CD4-positive, alpha-beta T cell treated with Interleukin-17A for 4 hours (primary cell): ENCODE data around the gene SULT1A4.
"Not testable (repeated sequence)": the region's sequence is repeated elsewhere in the genome, so short reads cannot be mapped to it uniquely, and the experiment has no call there.

Source experiments
- DNase-seq: peaks from one replicate; pipeline ENCODE4 v3.0.0-alpha.2; 2020; ENCODE audit warnings: mixed read lengths

The SULT1A4 gene

DNA sequence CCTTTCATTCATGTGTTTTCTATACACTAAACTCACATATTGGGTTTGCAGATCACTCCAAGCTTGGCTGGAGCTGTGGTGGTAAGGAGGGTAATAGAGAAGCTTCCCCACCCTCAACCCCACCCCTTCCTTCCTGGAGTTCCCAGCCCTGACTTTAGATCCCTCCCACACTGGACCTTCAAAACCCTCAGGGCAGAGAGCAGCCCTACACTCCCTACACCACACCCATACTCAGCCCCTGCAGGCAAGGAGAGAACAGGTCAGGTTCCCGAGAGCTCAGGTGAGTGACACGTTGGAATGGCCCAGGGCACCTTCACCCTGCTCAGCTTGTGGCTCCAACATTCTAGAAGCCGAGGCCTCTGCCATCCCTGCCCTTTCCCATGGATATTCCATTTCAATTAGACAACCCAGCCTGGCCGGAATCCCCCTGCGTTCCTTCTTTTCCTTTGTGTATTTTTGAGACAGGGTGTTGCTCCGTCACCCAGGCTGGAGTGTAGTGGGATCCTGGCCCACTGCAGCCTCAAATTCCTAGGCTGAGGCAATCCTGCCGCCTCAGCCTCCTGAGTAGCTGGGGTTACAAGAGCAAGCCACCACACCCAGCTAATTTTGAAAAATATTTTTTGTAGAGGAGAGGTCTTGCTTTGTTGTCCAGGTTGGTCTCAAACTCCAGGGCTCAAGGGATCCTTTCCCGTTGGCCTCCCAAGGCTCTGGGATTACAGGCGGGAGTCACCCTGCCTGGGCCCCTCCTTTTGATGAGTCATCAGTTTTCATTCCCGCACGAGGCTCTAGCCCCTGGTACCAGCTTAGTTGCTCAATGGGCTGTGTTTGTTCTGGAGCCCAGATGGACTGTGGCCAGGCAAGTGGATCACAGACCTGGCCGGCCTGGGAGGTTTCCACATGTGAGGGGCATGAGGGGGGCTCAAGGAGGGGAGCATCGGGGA lies at the start of gene SULT1A4:
Gene SULT1A4 (plus strand): TSS at position 208 of the 941 bp plus-strand sequence. CDS start 1,473 bp downstream, outside the sequence.
- not testable (repeated sequence) for DNase-seq

DNA sequence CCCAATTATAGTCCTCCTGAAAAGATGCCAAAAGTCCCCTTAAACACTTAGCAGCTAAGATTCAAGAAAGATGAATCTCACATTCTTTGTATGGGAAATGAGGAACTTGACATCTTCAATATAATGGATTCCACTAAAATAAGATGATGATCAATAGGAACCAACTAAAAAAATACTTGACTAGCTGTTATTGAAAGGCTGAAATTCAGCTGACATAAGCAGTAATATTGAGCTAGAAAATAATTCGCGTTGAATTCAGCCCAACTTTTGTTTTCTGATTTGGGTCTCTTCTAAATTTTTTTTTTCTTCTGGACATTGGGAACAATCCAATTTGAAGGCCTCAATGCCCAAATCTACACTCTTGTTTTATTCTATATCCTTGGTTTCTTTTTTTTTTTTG lies 36.1 kb upstream of the SULT1A4 start:
- not testable (repeated sequence) for DNase-seq

DNA sequence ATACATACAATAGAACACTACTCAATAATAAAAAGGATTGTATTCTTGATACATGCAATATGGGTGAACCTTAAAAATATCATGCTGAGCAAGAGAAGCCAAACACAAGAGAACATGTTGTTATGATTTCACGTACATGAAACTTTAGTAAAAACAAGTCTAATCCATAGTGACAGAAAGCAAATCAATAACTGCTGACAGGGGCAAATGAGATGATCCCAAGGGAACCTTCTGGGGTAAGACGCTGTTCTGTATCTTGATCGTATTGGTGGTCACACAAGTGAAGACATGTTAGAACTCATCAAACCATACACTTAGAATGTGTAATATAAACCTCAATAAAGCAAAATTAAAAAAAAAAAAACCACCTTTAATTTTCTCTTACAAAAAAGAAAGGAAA lies 34.3 kb upstream of the SULT1A4 start:
- DNase-seq, result not testable (repeated sequence)

DNA sequence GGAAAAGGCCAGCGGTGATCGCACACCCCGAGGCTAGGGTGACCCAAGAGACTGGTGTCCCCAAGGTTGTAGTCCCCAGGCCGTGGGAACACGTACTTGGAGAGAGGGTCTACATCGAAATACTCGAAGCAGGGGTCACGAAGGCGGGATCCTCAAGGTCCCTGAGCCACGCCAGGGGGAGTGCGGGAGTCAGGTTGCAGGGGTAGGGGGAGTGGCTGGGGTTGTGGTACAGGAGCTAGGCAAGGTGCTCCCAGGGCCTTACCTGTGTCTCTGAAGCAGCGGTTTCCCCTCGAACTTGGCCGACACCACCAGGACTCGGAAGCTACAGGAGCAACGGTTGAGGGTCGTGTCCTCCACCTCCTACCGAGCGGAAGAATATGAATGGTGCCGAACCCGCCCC lies 6.0 kb upstream of the SULT1A4 start:
- DNase-seq, result not testable (repeated sequence)

- not testable (repeated sequence) for DNase-seq
These were observed 5.4 kb upstream of the SULT1A4 start, which contains the start of the genes BOLA2 and SLX1B for GRCh38 chr16:29454269-29454668. Gene BOLA2, minus strand, starts transcription at chr16:29454351. Its CDS starts 98 bp downstream, at chr16:29454253. Gene SLX1B, plus strand, starts transcription at chr16:29454533.

GRCh38 chr16:29454828-29455227 lies 4.9 kb upstream of the SULT1A4 start:
- not testable (repeated sequence) for DNase-seq

- not testable (repeated sequence) for DNase-seq
These were observed 2.1 kb upstream of the SULT1A4 start for GRCh38 chr16:29457660-29458059.

- not testable (repeated sequence) for DNase-seq
These were observed 926 bp downstream of the SULT1A4 start for GRCh38 chr16:29460647-29461030.

DNA sequence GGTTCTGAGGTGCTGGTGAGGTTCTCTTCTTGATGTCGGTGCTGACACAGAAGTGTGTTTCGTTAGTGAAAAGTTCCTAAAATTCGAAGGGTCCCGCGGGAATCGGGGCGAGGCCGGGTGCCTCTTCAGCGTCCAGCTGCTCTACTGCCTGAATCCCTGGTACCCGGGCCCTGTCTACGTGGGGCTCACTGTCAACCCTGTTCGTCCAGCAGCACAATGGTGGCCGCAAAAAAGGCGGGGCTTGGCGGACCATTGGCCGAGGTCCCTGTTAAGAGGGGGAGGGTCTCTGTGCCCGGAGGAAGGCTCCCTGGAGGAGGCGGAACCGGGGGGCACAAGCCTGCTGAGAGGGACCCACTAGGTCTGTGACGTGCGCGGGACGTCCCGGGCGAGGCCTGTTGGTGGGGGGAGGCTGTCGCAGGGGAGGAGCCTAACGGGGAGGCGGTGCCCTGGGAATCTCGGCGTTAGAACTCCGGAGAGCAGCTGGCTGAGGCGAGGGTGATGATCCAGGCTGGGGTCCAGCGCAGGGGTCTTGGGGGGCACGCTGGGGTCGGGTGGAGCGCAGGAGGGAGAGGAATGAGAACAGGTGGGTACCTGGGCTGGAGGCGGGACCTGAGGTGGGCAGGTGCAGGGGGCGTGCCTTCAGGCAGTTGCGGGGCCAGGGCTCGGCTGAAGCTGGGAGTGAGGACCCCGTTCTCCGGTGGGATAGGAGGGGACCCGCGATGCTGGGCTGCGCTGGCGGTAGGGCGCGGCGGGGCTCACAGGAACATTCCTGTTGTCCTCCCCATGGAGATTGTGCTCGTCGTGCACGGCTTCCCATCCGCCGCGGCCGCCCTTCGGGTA lies 6.5 kb downstream of the SULT1A4 start:
- DNase-seq, result not testable (repeated sequence)

GRCh38 chr16:29466904-29467303 lies 7.2 kb downstream of the SULT1A4 start:
- not testable (repeated sequence) for DNase-seq

DNA sequence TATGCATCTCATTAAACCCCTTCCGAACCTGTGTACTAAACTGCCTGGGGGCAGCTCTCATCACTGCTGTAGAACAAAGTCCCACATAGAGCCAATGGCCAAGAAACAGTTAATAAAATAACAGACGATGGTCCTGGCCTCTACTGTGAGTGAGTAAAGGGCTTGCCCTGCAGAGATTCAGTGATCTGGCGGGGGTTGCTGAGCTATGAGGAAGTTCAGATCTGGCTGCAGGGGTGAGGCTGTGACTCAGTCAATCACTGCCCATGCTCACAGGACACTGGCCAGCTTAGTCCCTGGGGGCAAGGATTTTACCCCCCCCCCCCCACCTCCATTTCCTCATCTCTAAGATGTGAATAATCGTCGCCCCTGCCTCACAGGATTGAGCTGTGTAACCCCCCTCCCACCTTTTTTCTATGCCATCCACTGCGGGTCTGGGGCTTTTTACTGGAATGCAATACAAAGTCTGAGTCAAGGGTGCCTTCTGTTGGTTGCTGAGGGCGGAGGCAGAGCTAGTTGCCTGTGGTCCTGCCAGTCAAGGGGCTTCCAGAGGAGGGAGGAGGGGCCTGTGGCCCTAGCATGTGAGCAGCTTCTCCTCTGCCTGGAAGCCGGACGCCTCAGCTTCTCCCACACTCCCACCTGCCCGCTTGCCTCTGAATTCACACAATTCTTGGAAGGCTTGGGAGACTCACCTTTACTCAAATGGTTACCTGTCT lies 8.1 kb downstream of the SULT1A4 start:
- not testable (repeated sequence) for DNase-seq

GRCh38 chr16:29469660-29470059 lies 9.9 kb downstream of the SULT1A4 start:
- DNase-seq, result not testable (repeated sequence)

DNA sequence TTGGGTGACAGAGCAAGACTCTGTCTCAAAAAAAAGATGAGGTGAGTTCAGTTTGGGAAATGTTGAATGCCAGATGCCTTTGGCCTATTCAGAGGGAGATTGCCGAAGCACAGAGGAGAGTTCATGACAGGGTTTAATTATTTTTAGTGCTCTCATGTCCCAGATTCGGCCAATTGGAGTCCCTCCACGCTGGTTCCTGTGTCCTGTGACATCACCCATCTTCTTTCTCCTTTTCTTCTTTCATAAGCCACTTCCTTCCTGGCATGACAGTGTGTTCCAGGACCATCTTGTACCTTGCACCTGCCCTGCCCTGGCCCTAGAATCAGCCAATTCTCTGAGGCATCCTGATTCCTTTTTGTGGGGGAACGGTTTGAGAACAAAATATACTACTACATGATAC lies 12.4 kb downstream of the SULT1A4 start:
- DNase-seq, result not testable (repeated sequence)

GRCh38 chr16:29482276-29482675 lies 22.6 kb downstream of the SULT1A4 start:
- DNase-seq, result not testable (repeated sequence)

DNA sequence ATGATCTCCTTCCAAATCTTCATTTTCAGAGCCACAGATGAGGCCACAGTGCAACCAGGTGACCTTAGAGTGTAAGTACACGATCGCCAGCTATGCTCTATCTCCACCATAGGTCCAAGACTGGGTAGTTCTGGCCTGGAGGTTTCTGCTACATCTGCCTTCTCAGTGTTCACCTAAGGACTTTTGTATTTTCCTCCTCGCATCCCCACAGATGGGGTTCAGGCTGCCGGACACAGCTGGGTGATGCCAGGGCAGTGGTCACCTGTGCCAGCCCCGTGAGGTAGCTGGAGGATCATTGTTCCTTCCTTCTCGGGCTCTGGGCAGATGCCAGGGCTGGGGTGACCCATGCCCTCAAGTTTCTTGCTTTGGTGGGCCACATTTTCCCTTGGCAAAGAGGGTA lies 46.6 kb downstream of the SULT1A4 start, which contains the start of gene NPIPB12:
Gene NPIPB12 (minus strand): TSS at position 101 of the 400 bp plus-strand sequence.
- not testable (repeated sequence) for DNase-seq
